B cell (primary cell): ENCODE results near the gene PGM5.

Experiments
- CTCF ChIP-seq: fragments of 200-600 bp; IDR thresholded peaks from one replicate; pipeline ENCODE4 v1.8.0; 2022; ENCODE audit warnings: antibody characterized with exemption, mild to moderate bottlenecking
- EZH2 ChIP-seq: IDR thresholded peaks from 2 replicates; pipeline ENCODE4 v1.6.1; 2012; ENCODE audit warnings: borderline replicate concordance, low read depth, mild to moderate bottlenecking, moderate library complexity, low read length; ENCODE audit not compliant: insufficient read depth, poor library complexity, severe bottlenecking

DNA sequence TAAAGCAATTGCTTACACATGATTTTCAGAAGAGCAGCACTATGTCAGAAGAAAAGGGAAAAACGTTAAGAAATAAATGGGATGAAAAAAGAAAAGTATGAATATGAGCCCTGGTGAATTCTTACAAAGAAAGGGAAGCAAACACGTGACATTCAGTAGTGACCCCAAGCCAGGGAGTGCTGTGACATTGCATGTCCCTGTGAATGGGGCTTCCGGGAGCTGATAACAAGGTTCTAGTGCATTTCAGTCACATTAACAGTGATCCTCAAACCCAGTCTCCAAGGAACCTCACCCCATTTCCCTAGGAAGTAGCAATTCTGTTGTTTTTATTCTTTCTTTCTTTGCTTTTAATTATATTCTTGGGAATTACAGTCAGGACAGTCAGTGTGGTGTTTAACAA is 157.0 kb downstream of the PGM5 start:
- TF ChIP-seq CTCF, result no peak
- TF ChIP-seq EZH2, result no peak
